Ramos (cell line): ENCODE measurements around the gene DUSP5.

ENCODE experiments used
- in situ Hi-C: fragments of 300-500 bp; cut with MboI; formaldehyde crosslinking; loops from one replicate; pipeline ENCODE4 v1.14.3; 2022; ENCODE audit warnings: low sequenced_read_pairs; ENCODE audit not compliant: unreplicated experiment

Gene DUSP5

DNA sequence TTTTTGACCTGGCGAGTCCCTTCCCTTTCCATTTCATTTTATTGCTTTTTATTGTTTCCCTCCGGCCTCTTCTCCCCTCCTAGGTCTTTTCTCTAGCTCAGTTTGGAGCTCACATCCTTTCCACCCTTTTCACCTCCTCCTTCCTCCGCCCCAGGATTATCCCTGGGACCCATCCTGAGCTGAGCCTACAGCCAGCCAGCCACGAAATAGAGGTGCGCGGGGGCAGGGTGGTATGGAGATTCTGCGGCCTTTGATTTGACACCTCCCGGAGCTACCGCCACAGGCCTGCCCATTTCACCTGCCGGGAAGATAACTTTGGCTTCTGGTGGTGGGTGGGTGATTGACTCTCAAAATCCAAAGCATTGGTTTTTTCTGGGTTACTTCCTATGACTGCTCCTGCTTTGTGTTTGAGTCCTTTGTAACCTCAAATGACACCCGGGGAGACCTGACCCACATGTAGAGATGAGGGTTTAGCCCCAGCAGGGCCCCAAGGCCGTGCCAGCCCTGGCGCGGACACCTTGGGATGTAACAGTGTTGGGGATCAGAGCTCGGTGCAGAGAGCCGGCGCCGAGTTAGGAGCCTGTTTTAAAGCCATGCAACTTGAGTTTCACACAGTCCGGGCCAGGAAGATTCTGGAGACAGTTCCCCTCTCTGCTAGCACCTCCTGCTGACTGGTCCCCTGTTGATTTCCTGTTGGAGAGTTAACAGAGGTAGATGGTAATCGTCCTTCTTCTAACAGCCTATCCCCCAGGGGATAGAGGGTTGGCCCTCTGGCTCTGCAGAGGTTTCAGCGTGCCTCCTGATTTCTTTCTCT, 1.5 kb downstream of the DUSP5 start:
- in situ Hi-C loops, result no loop called here

DNA sequence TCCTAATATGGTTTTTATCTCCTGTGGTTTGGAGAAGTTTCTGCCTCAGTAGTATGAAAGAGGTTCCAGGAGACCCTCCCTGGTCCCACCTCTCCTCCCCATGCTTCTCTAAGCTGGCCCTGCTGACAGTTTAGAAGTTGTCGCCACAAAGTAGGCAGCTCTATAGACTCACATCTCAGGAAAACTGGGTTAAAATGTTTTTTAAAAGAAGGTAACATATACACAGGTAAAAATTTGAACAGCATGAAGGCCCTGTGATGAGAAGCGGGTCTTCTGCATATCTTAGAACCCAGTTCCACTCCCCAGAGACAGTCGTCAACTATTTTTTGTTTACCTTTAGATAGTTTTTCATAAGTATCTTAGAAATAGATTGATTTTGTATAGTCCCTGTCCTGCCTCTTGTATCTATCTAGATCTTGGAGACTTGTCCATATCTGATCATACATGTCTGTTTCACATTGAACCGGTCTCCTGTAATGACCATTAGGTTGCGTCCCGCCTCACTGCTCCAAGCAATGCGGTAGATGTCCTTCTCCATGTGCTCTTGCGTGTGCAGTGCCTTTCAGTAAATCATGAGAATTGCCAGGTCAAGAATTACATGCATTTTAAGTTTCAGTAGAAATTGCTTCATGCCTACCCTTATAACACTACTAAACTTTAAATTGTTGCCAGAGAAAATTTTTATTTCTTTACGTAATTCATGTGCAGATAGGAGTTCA, 2.2 kb downstream of the DUSP5 start:
- in situ Hi-C loops, result no loop called here

GRCh38 chr10:110500515-110500905, 2.8 kb downstream of the DUSP5 start:
- in situ Hi-C loops, result no loop called here

DNA sequence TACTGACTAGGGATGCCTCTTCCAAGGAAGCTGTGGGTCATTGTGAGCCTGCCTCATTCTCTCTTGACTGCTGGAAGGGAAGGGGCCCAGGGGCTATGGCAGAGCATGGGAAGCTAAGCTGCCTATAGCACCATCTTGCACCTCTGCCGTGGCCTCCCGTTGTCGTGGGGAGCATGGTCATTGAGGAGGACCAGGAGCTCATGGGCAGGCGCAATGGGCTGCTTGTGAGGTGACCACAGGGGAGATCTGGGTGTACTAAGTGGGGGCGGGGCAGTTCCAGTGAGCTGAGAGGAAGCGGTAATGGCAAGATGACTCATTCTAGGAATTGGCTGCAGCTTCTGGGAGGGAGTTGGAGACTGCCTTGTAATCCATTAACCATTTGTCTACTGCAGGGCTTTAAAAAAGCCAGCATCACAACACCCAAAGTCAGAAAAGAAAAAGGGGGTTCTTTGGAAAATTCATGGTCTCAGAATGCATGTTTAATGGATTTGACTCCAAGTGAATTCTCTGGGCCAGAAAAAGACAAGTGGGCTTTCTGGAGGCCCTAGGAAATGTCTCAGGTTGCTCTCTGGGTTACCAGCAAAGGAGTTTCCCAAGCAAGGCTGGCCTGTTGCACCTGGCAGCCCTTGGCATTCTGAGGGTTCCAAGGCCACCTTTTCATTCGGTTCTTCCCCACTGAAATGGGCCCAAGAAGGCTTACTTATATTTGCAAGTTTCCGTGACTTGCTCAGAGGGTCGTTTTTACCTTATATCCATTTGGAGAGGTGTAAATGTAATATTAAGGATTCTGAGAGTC, 3.6 kb downstream of the DUSP5 start:
- in situ Hi-C loops, result no loop called here

DNA sequence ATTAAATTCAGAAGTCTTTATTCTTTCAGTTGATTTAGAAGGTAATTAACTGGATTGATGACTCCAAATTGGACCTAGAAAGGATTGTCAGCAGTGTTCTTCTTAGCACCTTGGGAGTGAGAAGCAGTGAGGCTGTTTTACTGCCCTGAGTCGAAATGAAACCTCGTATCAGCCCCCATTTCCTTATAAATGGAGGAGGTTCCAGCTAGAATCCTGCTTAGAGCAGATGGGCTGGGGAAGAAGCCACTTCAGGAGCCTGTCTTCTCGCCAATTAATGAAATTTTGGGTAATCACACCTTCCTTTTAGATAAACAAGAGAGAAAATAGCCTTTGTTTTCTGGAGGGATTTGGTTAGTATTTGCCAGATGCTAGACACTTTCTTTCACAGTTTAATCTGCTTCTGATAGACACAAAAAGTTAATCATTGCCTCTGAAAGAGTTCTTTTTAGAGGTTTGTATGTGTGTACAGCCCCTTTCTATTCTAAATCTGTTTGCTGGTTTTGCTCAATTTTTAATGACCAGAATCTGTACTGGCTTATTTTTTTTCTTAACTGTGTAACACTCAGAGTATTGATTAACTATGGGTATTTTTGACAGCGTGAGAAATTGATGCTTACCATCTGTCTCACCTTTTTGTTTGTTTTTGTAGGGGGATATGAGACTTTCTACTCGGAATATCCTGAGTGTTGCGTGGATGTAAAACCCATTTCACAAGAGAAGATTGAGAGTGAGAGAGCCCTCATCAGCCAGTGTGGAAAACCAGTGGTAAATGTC, 4.6 kb downstream of the DUSP5 start:
- in situ Hi-C loops, result no loop called here

GRCh38 chr10:110502851-110503301, 5.2 kb downstream of the DUSP5 start:
- in situ Hi-C loops, result no loop called here

GRCh38 chr10:110503528-110504110, 5.9 kb downstream of the DUSP5 start:
- in situ Hi-C loops, result no loop called here

- in situ Hi-C loops, result no loop called here
Measured at GRCh38 chr10:110504111-110504735, 6.5 kb downstream of the DUSP5 start.

DNA sequence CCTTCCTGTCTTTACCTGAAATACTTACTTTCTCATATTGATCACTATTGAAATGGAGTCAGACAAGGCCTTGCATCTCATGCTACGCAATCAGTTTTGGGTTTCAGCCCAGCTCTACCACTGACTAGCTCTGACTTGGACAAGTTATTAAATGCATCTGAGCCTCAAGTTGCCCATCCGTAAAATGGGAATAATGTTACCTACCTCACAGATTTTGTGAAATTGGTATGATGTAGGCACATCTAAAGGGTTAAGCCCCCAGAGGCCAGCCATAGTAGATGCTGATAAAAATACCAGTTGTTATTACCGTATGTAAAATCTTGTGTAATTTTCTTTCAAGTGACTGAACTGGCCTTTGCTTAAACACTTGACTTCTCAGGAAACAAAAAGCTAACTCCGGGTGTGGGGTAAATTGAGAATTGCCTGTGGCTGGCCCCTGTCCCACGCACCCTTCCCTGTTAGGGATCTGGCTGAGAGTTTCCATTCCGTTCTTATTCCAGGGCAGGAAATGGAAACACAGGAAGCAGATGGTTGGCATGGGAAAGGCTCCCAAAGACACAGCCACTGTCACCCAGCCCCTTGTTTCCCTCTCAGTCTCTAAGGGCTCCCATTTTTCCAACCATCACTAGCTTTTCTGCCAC, 7.5 kb downstream of the DUSP5 start:
- in situ Hi-C loops, result no loop called here

DNA sequence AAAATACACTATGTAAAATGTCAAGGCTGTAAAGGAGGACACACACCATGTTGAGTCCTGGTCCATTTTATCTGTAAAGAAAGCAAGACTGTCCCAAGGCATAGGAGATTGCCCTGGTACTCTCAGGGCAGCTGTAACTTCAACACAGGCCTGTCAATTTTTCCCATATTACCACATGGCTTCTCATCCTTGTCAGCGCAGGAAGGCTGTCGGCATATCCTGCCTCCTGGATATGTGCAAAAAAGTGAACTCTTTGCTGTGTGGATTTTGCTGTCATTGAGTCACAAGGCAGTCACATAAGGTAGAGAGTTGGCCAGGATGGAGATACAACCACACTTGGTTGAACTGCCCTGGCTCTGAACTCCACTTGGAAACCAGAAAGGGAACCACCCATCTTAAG, 8.7 kb downstream of the DUSP5 start:
- in situ Hi-C loops, result no loop called here

- in situ Hi-C loops, result no loop called here
Measured at GRCh38 chr10:110507346-110507745, 9.6 kb downstream of the DUSP5 start.

- in situ Hi-C loops, result no loop called here
Measured at GRCh38 chr10:110508159-110508788, 10.6 kb downstream of the DUSP5 start.

DNA sequence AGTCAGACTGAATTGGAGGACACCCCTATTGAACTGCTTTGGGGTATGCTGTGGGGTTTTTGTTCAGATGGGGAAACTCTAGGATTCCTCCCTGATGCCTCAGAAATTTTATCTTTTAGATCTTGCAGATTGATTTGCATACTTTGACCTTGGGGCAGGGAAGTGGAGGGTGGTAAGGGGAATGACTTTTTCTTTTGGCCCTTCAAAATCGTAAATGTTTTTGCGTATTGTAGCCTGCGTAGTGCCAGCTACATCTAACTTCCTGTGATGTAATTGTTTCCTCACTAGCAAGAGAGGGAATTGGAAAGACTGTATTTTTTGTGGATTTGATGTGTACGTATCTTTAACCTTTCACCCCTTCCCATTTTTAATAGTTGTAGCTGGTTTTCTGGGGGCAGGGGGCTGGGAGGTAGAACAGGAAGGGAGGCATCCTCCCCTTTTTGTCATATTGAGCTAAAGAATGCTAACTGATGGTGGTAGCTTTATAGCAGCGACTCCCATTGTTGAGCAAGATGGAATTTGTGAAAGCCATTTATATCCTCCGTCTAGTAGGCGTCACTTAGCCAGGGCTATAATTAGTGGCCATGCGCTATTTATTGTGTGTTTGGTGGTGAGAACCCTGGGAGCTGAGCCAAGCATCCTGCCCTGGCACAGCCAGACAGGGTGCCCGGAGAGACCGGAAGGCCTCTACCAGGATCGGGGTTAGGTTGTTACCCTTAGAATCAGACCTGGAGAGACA, 11.3 kb downstream of the DUSP5 start:
- in situ Hi-C loops, result no loop called here

DNA sequence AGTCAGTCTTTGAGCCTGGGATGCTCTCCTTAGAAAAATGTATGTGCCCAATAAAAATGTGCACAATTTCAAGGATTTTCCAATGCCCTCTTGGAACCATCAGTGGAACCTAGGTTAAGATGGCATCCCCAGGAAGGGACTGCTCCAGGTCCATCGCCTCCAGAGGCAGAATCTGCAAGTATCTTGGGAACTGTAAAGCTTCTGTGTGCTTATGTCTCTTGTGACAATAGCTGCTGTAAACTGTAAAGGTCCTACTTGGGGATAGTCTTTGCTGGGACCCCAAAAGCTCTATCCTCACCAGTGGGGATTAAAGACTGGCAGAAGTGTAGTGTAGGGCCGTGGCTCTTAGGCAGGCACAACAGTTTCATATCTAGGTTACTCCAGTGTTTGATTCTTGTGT, 11.9 kb downstream of the DUSP5 start:
- in situ Hi-C loops, result no loop called here

- in situ Hi-C loops, result no loop called here
Measured at GRCh38 chr10:110510086-110510485, 12.4 kb downstream of the DUSP5 start.

DNA sequence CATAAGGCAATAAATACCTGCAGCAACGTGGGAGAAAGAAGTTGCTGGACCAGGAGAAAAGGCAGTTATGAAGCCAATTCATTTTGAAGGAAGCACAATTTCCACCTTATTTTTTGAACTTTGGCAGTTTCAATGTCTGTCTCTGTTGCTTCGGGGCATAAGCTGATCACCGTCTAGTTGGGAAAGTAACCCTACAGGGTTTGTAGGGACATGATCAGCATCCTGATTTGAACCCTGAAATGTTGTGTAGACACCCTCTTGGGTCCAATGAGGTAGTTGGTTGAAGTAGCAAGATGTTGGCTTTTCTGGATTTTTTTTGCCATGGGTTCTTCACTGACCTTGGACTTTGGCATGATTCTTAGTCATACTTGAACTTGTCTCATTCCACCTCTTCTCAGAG, 13.0 kb downstream of the DUSP5 start:
- in situ Hi-C loops, result no loop called here

DNA sequence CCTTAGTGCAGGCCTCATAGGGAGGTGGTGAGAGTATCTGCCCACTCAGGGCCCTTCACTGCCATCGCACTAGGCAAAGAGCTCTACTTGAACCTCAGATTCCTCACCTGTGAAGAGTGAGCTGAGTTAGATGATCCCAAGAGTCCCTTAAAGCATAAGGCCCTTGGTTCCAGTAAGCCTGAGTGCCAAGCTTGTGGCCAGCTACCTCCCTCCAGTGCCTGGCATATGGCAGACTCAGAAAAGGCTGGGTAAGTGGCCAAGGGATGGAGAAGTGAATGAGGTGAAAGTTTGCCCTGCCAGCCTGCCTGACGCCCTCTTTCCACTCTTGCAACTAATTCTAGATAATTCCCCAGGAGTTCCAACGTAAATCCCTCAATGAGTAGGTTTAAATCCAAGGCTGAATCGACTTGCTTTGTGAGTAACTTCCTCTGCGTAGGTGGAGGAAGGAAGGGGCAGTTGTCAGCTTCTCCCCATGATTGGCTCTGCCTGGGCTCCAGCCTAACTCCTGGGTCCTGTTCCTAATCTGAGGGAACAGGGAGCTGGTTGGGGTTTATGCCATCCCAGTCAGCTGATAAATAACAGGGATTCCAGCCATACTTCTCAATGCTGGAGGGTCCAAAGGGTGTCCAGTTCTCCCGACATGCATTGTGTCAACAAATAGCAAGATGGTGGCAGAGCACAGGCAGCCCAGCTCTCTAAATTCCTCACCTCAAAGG, 14.2 kb downstream of the DUSP5 start:
- in situ Hi-C loops, result no loop called here
